Caco-2 (cell line): ENCODE data around the gene PLPPR1. TPM values are rescaled to one million over a fixed set of nuclear protein-coding genes. Genes with fewer than 3 reads are reported as not detected.

Source experiments
- BruUV-seq: library from RNA; stranded (reverse); fragments of 400-500 nt; replicated peaks from 2 replicates; lab custom pipeline; 2021; lab: Mats Ljungman, UMichigan
- CTCF ChIA-PET: fragments of 300-600 bp; sonication (Branson Sonifier 250); formaldehyde crosslinking; loops from one replicate; lab custom pipeline; 2022; ENCODE audit warnings: antibody characterized with exemption; lab: Charles Lee
- POLR2A ChIA-PET: fragments of 300-600 bp; sonication (Branson Sonifier 250); formaldehyde crosslinking; loops from one replicate; lab custom pipeline; 2022; ENCODE audit warnings: antibody characterized with exemption; lab: Charles Lee
- DNase-seq, 2 experiments: peaks; one replicate each; pipeline versions ENCODE4 v3.0.0 to v3.0.0-alpha.2; 2020 to 2022
- H3K27me3 ChIP-seq: replicated peaks from 2 replicates; pipeline ENCODE4 v1.6.0; 2011; ENCODE audit warnings: low read length; ENCODE audit not compliant: control insufficient read depth, insufficient read depth
- H3K36me3 ChIP-seq: 2 replicates; pipeline ENCODE4 v1.5.1; 2011; ENCODE audit warnings: low read length; ENCODE audit not compliant: control insufficient read depth, insufficient read depth
- H3K4me1 ChIP-seq: fragments of 250-450 bp; sonication (Bioruptor Pico); 2 replicates; pipeline ENCODE4 v1.5.1; 2020; ENCODE audit warnings: mild to moderate bottlenecking
- H3K4me3 ChIP-seq: 2 replicates; pipeline ENCODE4 v1.5.1; 2011; ENCODE audit warnings: low read depth, mild to moderate bottlenecking, control low read depth, low read length
- H3K9me3 ChIP-seq: fragments of 250-450 bp; sonication (Bioruptor Pico); 2 replicates; pipeline ENCODE4 v1.5.1; 2020; ENCODE audit warnings: mild to moderate bottlenecking, moderate library complexity
- H3K27ac Mint-ChIP-seq: one replicate; pipeline ENCODE4 v1.8.0; 2022; ENCODE audit warnings: mixed read lengths; ENCODE audit not compliant: unreplicated experiment
- H3K27me3 Mint-ChIP-seq: one replicate; pipeline ENCODE4 v1.8.0; 2022; ENCODE audit warnings: mixed read lengths; ENCODE audit not compliant: insufficient read depth, unreplicated experiment
- H3K36me3 Mint-ChIP-seq: one replicate; pipeline ENCODE4 v1.8.0; 2022; ENCODE audit warnings: mild to moderate bottlenecking, mixed read lengths; ENCODE audit not compliant: insufficient read depth, unreplicated experiment
- H3K4me1 Mint-ChIP-seq: one replicate; pipeline ENCODE4 v1.8.0; 2022; ENCODE audit warnings: low read depth, mixed read lengths; ENCODE audit not compliant: unreplicated experiment
- H3K4me3 Mint-ChIP-seq: one replicate; pipeline ENCODE4 v1.8.0; 2022; ENCODE audit warnings: mild to moderate bottlenecking, moderate library complexity, mixed read lengths; ENCODE audit not compliant: unreplicated experiment
- H3K9me3 Mint-ChIP-seq: one replicate; pipeline ENCODE4 v1.8.0; 2022; ENCODE audit warnings: mixed read lengths; ENCODE audit not compliant: unreplicated experiment
- CTCF ChIP-seq, 2 experiments: fragments of 200-600 bp in 1 of 2; IDR thresholded peaks; 1 replicate in 1 of 2; 2 replicates in 1 of 2; pipeline versions ENCODE4 v1.5.1 to v1.8.0; 2011 to 2022; ENCODE audit warnings: antibody characterized with exemption in 1 of 2, control low read depth in 1 of 2, inconsistent platforms in 1 of 2, low read depth in 1 of 2, low read length in 1 of 2, mild to moderate bottlenecking in 1 of 2, moderate library complexity in 1 of 2; ENCODE audit not compliant: insufficient read depth in 1 of 2, severe bottlenecking in 1 of 2, unreplicated experiment in 1 of 2
- intact Hi-C: fragments of 100-400 bp; cut with micrococcal nuclease; formaldehyde crosslinking; loops from one replicate; pipeline ENCODE4 v1.10.0; 2022; ENCODE audit not compliant: unreplicated experiment
- total RNA-seq: library from RNA; stranded (reverse); gene quantifications from 2 replicates; pipeline ENCODE4 v1.2.3, GENCODE V29; 2022

Gene PLPPR1
- total RNA-seq, 1 experiment from 2014 or later = not detected

- Mint-ChIP-seq H3K4me3 (no peak overlapping the region), H3K27ac (no peak overlapping the region), H3K9me3 (no peaks in the 10 kb centered on the region), H3K27me3 (no peaks in the 10 kb centered on the region), H3K36me3 (peaks cover 4% of the 10 kb centered on the region), H3K4me1 (peaks cover 6% of the 10 kb centered on the region)
- no peak for DNase-seq
- Histone ChIP-seq H3K4me1 (peaks cover 11% of the 10 kb centered on the region), H3K27me3 (no peaks in the 10 kb centered on the region), H3K9me3 (no peaks in the 10 kb centered on the region), H3K4me3 (no peak overlapping the region), H3K36me3 (no peaks in the 10 kb centered on the region)
- BruUV-seq = no TSS peak
- POLR2A ChIA-PET = no interaction called here
- CTCF ChIA-PET = interaction anchor here (0.9 to 1.3 kb wide), 8 partner anchors 12 to 988 kb away, joined by 3 to 40 read pairs (median 6); no protein-coding TSS in a partner anchor
- intact Hi-C loops = no loop called here
- no peak for TF ChIP-seq CTCF (IDR thresholded peaks at IDR 0.05; ENCODE audit: insufficient read depth in 1 of 2, low read depth in 1 of 2, low read length in 1 of 2, severe bottlenecking in 1 of 2, unreplicated experiment in 1 of 2)
These were observed 284.1 kb downstream of the PLPPR1 start for GRCh38 chr9:101312661-101313060.

- H3K27ac Mint-ChIP-seq = no peak overlapping the region
- Histone ChIP-seq H3K4me1 (peaks cover 11% of the 10 kb centered on the region), H3K27me3 (no peaks in the 10 kb centered on the region), H3K36me3 (no peaks in the 10 kb centered on the region), H3K9me3 (no peaks in the 10 kb centered on the region), H3K4me3 (no peak overlapping the region)
- no TSS peak for BruUV-seq
- no peak for TF ChIP-seq CTCF (IDR thresholded peaks at IDR 0.05; ENCODE audit: insufficient read depth in 1 of 2, low read depth in 1 of 2, low read length in 1 of 2, severe bottlenecking in 1 of 2, unreplicated experiment in 1 of 2)
- no peak overlapping the region for H3K4me3 Mint-ChIP-seq
- intact Hi-C loops = no loop called here
- H3K36me3 Mint-ChIP-seq = peaks cover 4% of the 10 kb centered on the region
- no peaks in the 10 kb centered on the region for H3K27me3 Mint-ChIP-seq
- ChIA-PET CTCF (no interaction called here), POLR2A (no interaction called here)
- no peaks in the 10 kb centered on the region for H3K9me3 Mint-ChIP-seq
- DNase-seq = no peak
- H3K4me1 Mint-ChIP-seq = peaks cover 6% of the 10 kb centered on the region
These were observed 286.6 kb downstream of the PLPPR1 start for GRCh38 chr9:101315112-101315450.

- H3K4me3 ChIP-seq = no peak overlapping the region
- H3K36me3 ChIP-seq = no peaks in the 10 kb centered on the region
- peaks cover 11% of the 10 kb centered on the region for H3K4me1 ChIP-seq
- H3K27me3 ChIP-seq = no peaks in the 10 kb centered on the region
- no peak for DNase-seq
- CTCF ChIA-PET = no interaction called here
- no TSS peak for BruUV-seq
- no peaks in the 10 kb centered on the region for H3K9me3 ChIP-seq
- intact Hi-C loops = no loop called here
- TF ChIP-seq CTCF (IDR thresholded peaks at IDR 0.05; ENCODE audit: insufficient read depth in 1 of 2, low read depth in 1 of 2, low read length in 1 of 2, severe bottlenecking in 1 of 2, unreplicated experiment in 1 of 2) = no peak
- Mint-ChIP-seq H3K27ac (no peak overlapping the region), H3K4me1 (peaks cover 6% of the 10 kb centered on the region), H3K9me3 (no peaks in the 10 kb centered on the region), H3K27me3 (no peaks in the 10 kb centered on the region), H3K36me3 (peaks cover 4% of the 10 kb centered on the region), H3K4me3 (no peak overlapping the region)
- POLR2A ChIA-PET = no interaction called here
These were observed 289.2 kb downstream of the PLPPR1 start for GRCh38 chr9:101317735-101318134.
